H9 (cell line): ENCODE measurements around the gene SPTLC3. TPM values are rescaled to one million over a fixed set of nuclear protein-coding genes. Genes with fewer than 3 reads are reported as not detected.

Experiments
- DNase-seq: peaks from one replicate; pipeline ENCODE4 v3.0.0-alpha.2; 2017
- H2AFZ ChIP-seq: one replicate; pipeline ENCODE4 v1.6.1; 2013; ENCODE audit warnings: mild to moderate bottlenecking, low read length, control low read depth, moderate library complexity
- H2AK5ac ChIP-seq: 2 replicates; pipeline ENCODE4 v1.6.1; 2013; ENCODE audit warnings: low read length, control low read depth, mixed read lengths; ENCODE audit not compliant: insufficient read length
- H2BK120ac ChIP-seq: one replicate; pipeline ENCODE4 v1.6.1; 2013; ENCODE audit warnings: low read depth, mild to moderate bottlenecking, low read length, control low read depth, inconsistent platforms; ENCODE audit not compliant: poor library complexity, severe bottlenecking
- H2BK12ac ChIP-seq: 2 replicates; pipeline ENCODE4 v1.6.1; 2013; ENCODE audit warnings: low read length, control low read depth, mixed read lengths, low read depth; ENCODE audit not compliant: insufficient read length
- H2BK15ac ChIP-seq: 2 replicates; pipeline ENCODE4 v1.6.1; 2013; ENCODE audit warnings: low read depth, low read length, control low read depth
- H2BK20ac ChIP-seq: one replicate; pipeline ENCODE4 v1.6.1; 2013; ENCODE audit warnings: low read depth, mild to moderate bottlenecking, low read length, control low read depth, inconsistent platforms; ENCODE audit not compliant: poor library complexity, severe bottlenecking
- H2BK5ac ChIP-seq: 2 replicates; pipeline ENCODE4 v1.6.1; 2013; ENCODE audit warnings: low read length, control low read depth, mixed read lengths; ENCODE audit not compliant: insufficient read length
- H3K14ac ChIP-seq: 2 replicates; pipeline ENCODE4 v1.6.1; 2013; ENCODE audit warnings: low read length, control low read depth; ENCODE audit not compliant: insufficient read depth
- H3K18ac ChIP-seq: 2 replicates; pipeline ENCODE4 v1.6.1; 2013; ENCODE audit warnings: low read depth, mild to moderate bottlenecking, mixed read lengths, low read length, control low read depth; ENCODE audit not compliant: insufficient read length
- H3K23ac ChIP-seq: 2 replicates; pipeline ENCODE4 v1.6.1; 2013; ENCODE audit warnings: low read length, control low read depth, mixed read lengths, low read depth; ENCODE audit not compliant: insufficient read length
- H3K23me2 ChIP-seq: 2 replicates; pipeline ENCODE4 v1.6.1; 2013; ENCODE audit warnings: low read depth, mild to moderate bottlenecking, mixed read lengths, low read length, control low read depth; ENCODE audit not compliant: insufficient read length, poor library complexity, severe bottlenecking
- H3K27ac ChIP-seq: 2 replicates; pipeline ENCODE4 v1.5.1; 2013; ENCODE audit warnings: low read length, control low read depth, mixed read lengths, low read depth; ENCODE audit not compliant: insufficient read length
- H3K27me3 ChIP-seq: 2 replicates; pipeline ENCODE4 v1.6.1; 2013; ENCODE audit warnings: low read length, control low read depth, inconsistent platforms; ENCODE audit not compliant: insufficient read depth
- H3K4ac ChIP-seq: 2 replicates; pipeline ENCODE4 v1.6.1; 2013; ENCODE audit warnings: low read depth, mild to moderate bottlenecking, control low read depth, inconsistent platforms, low read length, moderate library complexity
- H3K4me1 ChIP-seq: 2 replicates; pipeline ENCODE4 v1.6.1; 2013; ENCODE audit warnings: low read length, control low read depth, inconsistent platforms; ENCODE audit not compliant: insufficient read depth
- H3K4me2 ChIP-seq: 2 replicates; pipeline ENCODE4 v1.6.1; 2013; ENCODE audit warnings: low read length, control low read depth, mixed read lengths; ENCODE audit not compliant: insufficient read length, insufficient read depth
- H3K56ac ChIP-seq: 2 replicates; pipeline ENCODE4 v1.6.1; 2013; ENCODE audit warnings: low read depth, mild to moderate bottlenecking, mixed read lengths, low read length, control low read depth; ENCODE audit not compliant: insufficient read length
- H3K79me1 ChIP-seq: 2 replicates; pipeline ENCODE4 v1.6.1; 2013; ENCODE audit warnings: low read depth, mild to moderate bottlenecking, moderate library complexity, low read length, control low read depth, inconsistent platforms; ENCODE audit not compliant: insufficient read depth, poor library complexity, severe bottlenecking
- H3K79me2 ChIP-seq: 2 replicates; pipeline ENCODE4 v1.6.1; 2013; ENCODE audit warnings: low read length, control low read depth, inconsistent platforms; ENCODE audit not compliant: insufficient read depth
- H3K9ac ChIP-seq: 2 replicates; pipeline ENCODE4 v1.6.1; 2013; ENCODE audit warnings: low read length, control low read depth, mixed read lengths; ENCODE audit not compliant: insufficient read length; ENCODE audit errors: extremely low read depth
- H3K9me3 ChIP-seq: one replicate; pipeline ENCODE4 v1.6.1; 2013; ENCODE audit warnings: low read depth, low read length, inconsistent platforms; ENCODE audit not compliant: control insufficient read depth
- H3T11ph ChIP-seq: one replicate; pipeline ENCODE4 v1.6.1; 2013; ENCODE audit warnings: mild to moderate bottlenecking, low read length, control low read depth, inconsistent platforms
- H4K20me1 ChIP-seq: one replicate; pipeline ENCODE4 v1.6.1; 2013; ENCODE audit not compliant: control insufficient read depth, insufficient read length, insufficient read depth
- H4K5ac ChIP-seq: 2 replicates; pipeline ENCODE4 v1.6.1; 2013; ENCODE audit warnings: low read depth, mild to moderate bottlenecking, mixed read lengths, low read length, control low read depth; ENCODE audit not compliant: insufficient read length
- H4K8ac ChIP-seq: replicated peaks from 2 replicates; pipeline ENCODE4 v1.6.1; 2013; ENCODE audit warnings: low read length, control low read depth, mixed read lengths, low read depth; ENCODE audit not compliant: insufficient read length
- H4K91ac ChIP-seq: 2 replicates; pipeline ENCODE4 v1.6.1; 2013; ENCODE audit warnings: low read depth, mild to moderate bottlenecking, moderate library complexity, mixed read lengths, low read length, control low read depth; ENCODE audit not compliant: insufficient read length
- H3K27ac Mint-ChIP-seq, 3 experiments: 2 replicates in 2 of 3; 3 replicates in 1 of 3; pipeline ENCODE4 v1.8.0; 2020 to 2021; ENCODE audit warnings: mixed read lengths in 3 of 3, mild to moderate bottlenecking in 1 of 3, moderate library complexity in 1 of 3
- H3K27me3 Mint-ChIP-seq: 2 replicates; pipeline ENCODE4 v1.8.0; 2021; ENCODE audit warnings: low read depth, mild to moderate bottlenecking, moderate library complexity, mixed read lengths
- H3K36me3 Mint-ChIP-seq, 3 experiments: 2 replicates in 2 of 3; 3 replicates in 1 of 3; pipeline ENCODE4 v1.8.0; 2020 to 2021; ENCODE audit warnings: low read depth in 3 of 3, mixed read lengths in 3 of 3; ENCODE audit not compliant: insufficient read depth in 1 of 3
- H3K4me1 Mint-ChIP-seq, 2 experiments: 2 replicates each; pipeline ENCODE4 v1.8.0; 2020; ENCODE audit warnings: mixed read lengths in 2 of 2
- H3K4me3 Mint-ChIP-seq, 2 experiments: 2 replicates in 1 of 2; 3 replicates in 1 of 2; pipeline ENCODE4 v1.8.0; 2020 to 2021; ENCODE audit warnings: mild to moderate bottlenecking in 2 of 2, mixed read lengths in 2 of 2, moderate library complexity in 1 of 2
- H3K9me3 Mint-ChIP-seq, 2 experiments: 2 replicates in 1 of 2; 3 replicates in 1 of 2; pipeline ENCODE4 v1.8.0; 2020; ENCODE audit warnings: mild to moderate bottlenecking in 2 of 2, mixed read lengths in 2 of 2, moderate library complexity in 1 of 2
- CTCF ChIP-seq: fragments of 200-600 bp; sonication (generic); conservative IDR thresholded peaks from 3 replicates; pipeline ENCODE4 v1.8.0; 2021; ENCODE audit warnings: antibody characterized with exemption, mild to moderate bottlenecking
- WGBS: extraction: QIAGEN DNeasy Blood & Tissue Kit; methylation state at CpG from one replicate; pipeline ENCODE4 v1.1.7; 2013; ENCODE audit warnings: missing lambda C conversion rate, low lambda C conversion rate, mixed read lengths; ENCODE audit not compliant: insufficient read length; ENCODE audit errors: extremely low coverage; 5-methylcytosine and 5-hydroxymethylcytosine counted together
- total RNA-seq: library from RNA; stranded (reverse); gene quantifications from 2 replicates; pipeline ENCODE4 v1.2.1, GENCODE V29; 2021

The SPTLC3 gene
- total RNA-seq, 1 experiment from 2014 or later = 0.68 TPM

GRCh38 chr20:13128173-13128572 is 119.4 kb downstream of the SPTLC3 start:
- no peak overlapping the region for H3K4me3 Mint-ChIP-seq
- Histone ChIP-seq H2BK20ac (no peak overlapping the region), H4K8ac (no peak overlapping the region), H4K5ac (no peak overlapping the region), H2AFZ (no peak overlapping the region), H3K9me3 (no peaks in the 10 kb centered on the region), H3K18ac (no peak overlapping the region), H3K79me2 (no peaks in the 10 kb centered on the region), H2BK5ac (no peak overlapping the region), H2BK120ac (no peak overlapping the region), H3K9ac (no peak overlapping the region), H3K23ac (no peak overlapping the region), H3T11ph (no peak overlapping the region), H2BK12ac (no peak overlapping the region), H3K14ac (no peak overlapping the region), H4K20me1 (no peaks in the 10 kb centered on the region), H4K91ac (no peak overlapping the region), H3K79me1 (no peaks in the 10 kb centered on the region), H3K4me2 (no peak overlapping the region), H3K27me3 (no peaks in the 10 kb centered on the region), H3K23me2 (no peaks in the 10 kb centered on the region), H3K4me1 (no peaks in the 10 kb centered on the region), H3K56ac (no peak overlapping the region), H2AK5ac (no peak overlapping the region), H3K27ac (no peak overlapping the region), H3K4ac (no peak overlapping the region), H2BK15ac (no peak overlapping the region)
- H3K9me3 Mint-ChIP-seq = no peaks in the 10 kb centered on the region; a peak in 1 of 5 replicates
- no CpG with 5 or more reads among the region's 1 CpG for WGBS
- H3K4me1 Mint-ChIP-seq = no peaks in the 10 kb centered on the region
- H3K27ac Mint-ChIP-seq = no peak overlapping the region
- no peak for TF ChIP-seq CTCF
- DNase-seq = no peak
- H3K36me3 Mint-ChIP-seq = peaks cover 0 to 7% (median 0%) of the 10 kb centered on the region in 3 experiments; a peak in 1 of 7 replicates
- no peaks in the 10 kb centered on the region; the same call in 1 of the 2 replicates for H3K27me3 Mint-ChIP-seq
